Activated CD4-positive, alpha-beta memory T cell treated with anti-CD3 and anti-CD28 coated beads, Interleukin-2, amount 10 ng/mL, durations not matched to agents 7 days and 5 days (primary cell): ENCODE results near the gene GMEB2. TPM values are rescaled to one million over a fixed set of nuclear protein-coding genes. Genes with fewer than 3 reads are reported as not detected.
"Not testable (repeated sequence)": the region's sequence is repeated elsewhere in the genome, so short reads cannot be mapped to it uniquely, and the experiment has no call there.

Source experiments
- CTCF ChIA-PET: fragments of 350-600 bp; sonication (Branson Sonifier 250); formaldehyde crosslinking; loops from one replicate; lab custom pipeline; 2021; ENCODE audit warnings: antibody characterized with exemption, inconsistent platforms; lab: Charles Lee
- POLR2A ChIA-PET: fragments of 350-600 bp; sonication (Branson Sonifier 250); formaldehyde crosslinking; loops from one replicate; lab custom pipeline; 2021; ENCODE audit warnings: antibody characterized with exemption; lab: Charles Lee
- DNase-seq: peaks from one replicate; pipeline ENCODE4 v3.0.0-alpha.2; 2020
- H3K27ac Mint-ChIP-seq: one replicate; pipeline ENCODE4 v1.8.0; 2021; ENCODE audit warnings: mild to moderate bottlenecking, mixed read lengths
- H3K27me3 Mint-ChIP-seq: one replicate; pipeline ENCODE4 v1.8.0; 2021; ENCODE audit warnings: mixed read lengths
- H3K36me3 Mint-ChIP-seq: one replicate; pipeline ENCODE4 v1.8.0; 2021; ENCODE audit warnings: low read depth, mixed read lengths
- H3K4me1 Mint-ChIP-seq: one replicate; pipeline ENCODE4 v1.8.0; 2021; ENCODE audit warnings: mixed read lengths
- H3K4me3 Mint-ChIP-seq: one replicate; pipeline ENCODE4 v1.8.0; 2021; ENCODE audit warnings: mild to moderate bottlenecking, mixed read lengths
- H3K9me3 Mint-ChIP-seq: one replicate; pipeline ENCODE4 v1.8.0; 2021; ENCODE audit warnings: mixed read lengths
- total RNA-seq, 2 experiments: library from RNA; stranded (reverse); gene quantifications; one replicate each; pipeline ENCODE4 v1.2.3, GENCODE V29; 2021

Gene GMEB2
- total RNA-seq, 2 experiments from 2014 or later, result 17.9 to 18.5 TPM

- Mint-ChIP-seq H3K27ac (peak within 1 kb of the TSS; percentile 81), H3K4me3 (peak within 1 kb of the TSS; percentile 83), H3K4me1 (peaks cover 13% of the 10 kb centered on the region), H3K27me3 (peaks cover 25% of the 10 kb centered on the region), H3K36me3 (peaks cover 1% of the 10 kb centered on the region), H3K9me3 (no peaks in the 10 kb centered on the region)
- POLR2A ChIA-PET, result interaction anchor here (0.6 to 2.6 kb wide), 15 partner anchors 9 to 291 kb away, joined by 3 to 14 read pairs (median 5); partner anchors contain the start of genes PPDPF, PTK6, RTEL1 and TPD52L2
- CTCF ChIA-PET, result interaction anchor here (0.8 to 1.4 kb wide), 4 partner anchors 21 to 291 kb away, joined by 3 to 6 read pairs (median 4); partner anchors contain the start of genes PTK6 and TPD52L2
- DNase-seq, result peak; percentile 86
Observed at GRCh38 chr20:63574156-63574828, 52.6 kb downstream of the GMEB2 start, which contains the start of gene HELZ2. HELZ2 (minus strand) TSS chr20:63574239; CDS start chr20:63572385, 1,854 bp downstream.

- ChIA-PET POLR2A (interaction anchor here (0.6 to 2.6 kb wide), 15 partner anchors 8 to 503 kb away, joined by 3 to 14 read pairs (median 5); partner anchors contain the start of genes PPDPF, PTK6 and RTEL1), CTCF (interaction anchor here (0.7 to 1.4 kb wide), 6 partner anchors 9 to 484 kb away, joined by 3 to 6 read pairs (median 4); partner anchors contain the start of genes PTK6 and TPD52L2)
- Mint-ChIP-seq H3K36me3 (peaks cover 6% of the 10 kb centered on the region), H3K4me3 (peak overlapping the region; percentile 83), H3K9me3 (no peaks in the 10 kb centered on the region), H3K27me3 (peaks cover 23% of the 10 kb centered on the region), H3K4me1 (peaks cover 19% of the 10 kb centered on the region), H3K27ac (peak overlapping the region; percentile 81)
- DNase-seq, result no peak
Observed at GRCh38 chr20:63573647-63574131, 53.2 kb downstream of the GMEB2 start.

GRCh38 chr20:63572788-63573646, 53.9 kb downstream of the GMEB2 start:
- Mint-ChIP-seq H3K27ac (peak overlapping the region; percentile 76), H3K4me1 (peaks cover 25% of the 10 kb centered on the region), H3K27me3 (peaks cover 21% of the 10 kb centered on the region), H3K4me3 (peak overlapping the region; percentile 83), H3K9me3 (no peaks in the 10 kb centered on the region), H3K36me3 (peaks cover 11% of the 10 kb centered on the region)
- DNase-seq, result no peak
- POLR2A ChIA-PET, result interaction anchor here (1.0 to 2.6 kb wide), 13 partner anchors 9 to 503 kb away, joined by 3 to 14 read pairs (median 6); partner anchors contain the start of genes PPDPF, PTK6 and RTEL1
- CTCF ChIA-PET, result interaction anchor here (0.7 to 1.4 kb wide), 4 partner anchors 9 to 484 kb away, joined by 3 to 6 read pairs (median 3); no protein-coding TSS in a partner anchor

- Mint-ChIP-seq H3K36me3 (peaks cover 19% of the 10 kb centered on the region), H3K9me3 (no peaks in the 10 kb centered on the region), H3K4me3 (no peak overlapping the region), H3K4me1 (peaks cover 33% of the 10 kb centered on the region), H3K27me3 (peaks cover 15% of the 10 kb centered on the region), H3K27ac (no peak overlapping the region)
- no peak for DNase-seq
- POLR2A ChIA-PET, result interaction anchor here (0.7 to 2.6 kb wide), 6 partner anchors 9 to 70 kb away, joined by 3 to 14 read pairs (median 6); partner anchors contain the start of gene PTK6
- CTCF ChIA-PET, result interaction anchor here (1.2 kb wide), 1 partner anchor 10 kb away, joined by 3 read pairs; no protein-coding TSS in a partner anchor
Observed at GRCh38 chr20:63572071-63572787, 54.7 kb downstream of the GMEB2 start.

- H3K27ac Mint-ChIP-seq, H3K4me3 Mint-ChIP-seq, DNase-seq, CTCF ChIA-PET, H3K9me3 Mint-ChIP-seq, H3K27me3 Mint-ChIP-seq: not testable (repeated sequence)
- Mint-ChIP-seq H3K4me1 (peaks cover 36% of the 10 kb centered on the region), H3K36me3 (peaks cover 23% of the 10 kb centered on the region)
- POLR2A ChIA-PET, result interaction anchor here (1.4 kb wide), 2 partner anchors 10 to 50 kb away, joined by 3 to 4 read pairs; partner anchors contain the start of gene PPDPF
Observed at GRCh38 chr20:63571087-63571478, 55.8 kb downstream of the GMEB2 start.

GRCh38 chr20:63570281-63571086, 56.4 kb downstream of the GMEB2 start:
- Mint-ChIP-seq H3K9me3 (no peaks in the 10 kb centered on the region), H3K27me3 (peaks cover 5% of the 10 kb centered on the region), H3K36me3 (peaks cover 28% of the 10 kb centered on the region), H3K4me1 (peaks cover 35% of the 10 kb centered on the region), H3K4me3 (no peak overlapping the region), H3K27ac (no peak overlapping the region)
- ChIA-PET POLR2A (interaction anchor here (1.4 kb wide), 2 partner anchors 10 to 50 kb away, joined by 3 to 4 read pairs; partner anchors contain the start of gene PPDPF), CTCF (no interaction called here)
- no peak for DNase-seq

- H3K9me3 Mint-ChIP-seq, result no peaks in the 10 kb centered on the region
- H3K27ac Mint-ChIP-seq, result no peak overlapping the region
- peak; percentile 33 for DNase-seq
- peaks cover 32% of the 10 kb centered on the region for H3K4me1 Mint-ChIP-seq
- POLR2A ChIA-PET, result interaction anchor here (1.0 to 2.7 kb wide), 9 partner anchors 17 to 129 kb away, joined by 3 to 19 read pairs (median 5); partner anchors contain the start of gene PPDPF
- no peaks in the 10 kb centered on the region for H3K27me3 Mint-ChIP-seq
- H3K4me3 Mint-ChIP-seq, result peak overlapping the region; percentile 7
- CTCF ChIA-PET, result interaction anchor here (2.2 to 2.4 kb wide), 2 partner anchors 32 to 72 kb away, joined by 8 to 10 read pairs; partner anchors contain the start of gene PTK6
- peaks cover 33% of the 10 kb centered on the region for H3K36me3 Mint-ChIP-seq
Observed at GRCh38 chr20:63568986-63569949, 57.6 kb downstream of the GMEB2 start.

- Mint-ChIP-seq H3K4me3 (peak overlapping the region; percentile 63), H3K4me1 (peaks cover 32% of the 10 kb centered on the region), H3K27me3 (no peaks in the 10 kb centered on the region), H3K27ac (peak overlapping the region; percentile 73), H3K9me3 (no peaks in the 10 kb centered on the region), H3K36me3 (peaks cover 37% of the 10 kb centered on the region)
- CTCF ChIA-PET, result interaction anchor here (2.2 to 2.4 kb wide), 2 partner anchors 31 to 73 kb away, joined by 8 to 10 read pairs; partner anchors contain the start of gene PTK6
- DNase-seq, result peak; percentile 47
- POLR2A ChIA-PET, result interaction anchor here (0.6 to 2.8 kb wide), 15 partner anchors 16 to 470 kb away, joined by 3 to 19 read pairs (median 5); partner anchors contain the start of genes DNAJC5, GMEB2, PPDPF and PTK6
Observed at GRCh38 chr20:63568170-63568981, 58.5 kb downstream of the GMEB2 start.

- peak overlapping the region; percentile 73 for H3K27ac Mint-ChIP-seq
- peaks cover 37% of the 10 kb centered on the region for H3K36me3 Mint-ChIP-seq
- H3K9me3 Mint-ChIP-seq, result no peaks in the 10 kb centered on the region
- peak; percentile 76 for DNase-seq
- CTCF ChIA-PET, result interaction anchor here (2.2 to 2.4 kb wide), 2 partner anchors 30 to 74 kb away, joined by 8 to 10 read pairs; partner anchors contain the start of gene PTK6
- H3K27me3 Mint-ChIP-seq, result no peaks in the 10 kb centered on the region
- H3K4me3 Mint-ChIP-seq, result peak overlapping the region; percentile 63
- POLR2A ChIA-PET, result interaction anchor here (0.7 to 2.8 kb wide), 18 partner anchors 13 to 471 kb away, joined by 3 to 19 read pairs (median 4); partner anchors contain the start of genes DNAJC5, GMEB2, PPDPF and PTK6
- peaks cover 32% of the 10 kb centered on the region for H3K4me1 Mint-ChIP-seq
Observed at GRCh38 chr20:63567386-63568169, 59.3 kb downstream of the GMEB2 start.
